ENCODE results near the gene UGT1A5. TPM values are rescaled to one million over a fixed set of nuclear protein-coding genes. Genes with fewer than 3 reads are reported as not detected.

UGT1A5 gene
- total and polyA plus RNA-seq, 4 donors = not detected

- no peak for DNase-seq (ENCODE audit: low read depth in 4 of 6, low spot score in 6 of 6)
- Histone ChIP-seq H3K4me1 (ENCODE audit: control insufficient read depth, insufficient read depth, low read length) (no peaks in the 10 kb centered on the region), H3K9me3 (ENCODE audit: control insufficient read depth, insufficient read depth, low read length) (no peaks in the 10 kb centered on the region), H3K27me3 (ENCODE audit: control insufficient read depth, insufficient read depth, low read length) (no peaks in the 10 kb centered on the region), H3K4me3 (ENCODE audit: low read depth, low read length) (no peak overlapping the region), H3K36me3 (ENCODE audit: control insufficient read depth, insufficient read depth, low read length) (no peaks in the 10 kb centered on the region), H3K27ac (ENCODE audit: low read depth, low read length) (no peak overlapping the region)
- 82% methylated on average over 5 of the region's 9 CpGs for WGBS (ENCODE audit: insufficient coverage)
Measured at GRCh38 chr2:233801357-233802131, 88.8 kb downstream of the UGT1A5 start.

- Histone ChIP-seq H3K27me3 (ENCODE audit: control insufficient read depth, insufficient read depth, low read length) (no peaks in the 10 kb centered on the region), H3K36me3 (ENCODE audit: control insufficient read depth, insufficient read depth, low read length) (no peaks in the 10 kb centered on the region), H3K4me3 (ENCODE audit: low read depth, low read length) (no peak overlapping the region), H3K27ac (ENCODE audit: low read depth, low read length) (no peak overlapping the region), H3K4me1 (ENCODE audit: control insufficient read depth, insufficient read depth, low read length) (no peaks in the 10 kb centered on the region), H3K9me3 (ENCODE audit: control insufficient read depth, insufficient read depth, low read length) (no peaks in the 10 kb centered on the region)
- WGBS (ENCODE audit: insufficient coverage) = 67% methylated on average over 1 of the region's 3 CpGs
- DNase-seq (ENCODE audit: low read depth in 4 of 6, low spot score in 6 of 6) = no peak
Measured at GRCh38 chr2:233802132-233802815, 89.6 kb downstream of the UGT1A5 start.

- Histone ChIP-seq H3K27me3 (ENCODE audit: control insufficient read depth, insufficient read depth, low read length) (no peaks in the 10 kb centered on the region), H3K27ac (ENCODE audit: low read depth, low read length) (no peak overlapping the region), H3K36me3 (ENCODE audit: control insufficient read depth, insufficient read depth, low read length) (no peaks in the 10 kb centered on the region), H3K4me1 (ENCODE audit: control insufficient read depth, insufficient read depth, low read length) (no peaks in the 10 kb centered on the region), H3K9me3 (ENCODE audit: control insufficient read depth, insufficient read depth, low read length) (no peaks in the 10 kb centered on the region), H3K4me3 (ENCODE audit: low read depth, low read length) (no peak overlapping the region)
- DNase-seq (ENCODE audit: low read depth in 4 of 6, low spot score in 6 of 6) = no peak
- 75% methylated on average over 2 of the region's 2 CpGs for WGBS (ENCODE audit: insufficient coverage)
Measured at GRCh38 chr2:233803292-233803911, 90.7 kb downstream of the UGT1A5 start.

- H3K9me3 ChIP-seq (ENCODE audit: control insufficient read depth, insufficient read depth, low read length) = no peaks in the 10 kb centered on the region
- 75% methylated on average over 8 of the region's 8 CpGs for WGBS (ENCODE audit: insufficient coverage)
- no peaks in the 10 kb centered on the region for H3K4me1 ChIP-seq (ENCODE audit: control insufficient read depth, insufficient read depth, low read length)
- H3K27me3 ChIP-seq (ENCODE audit: control insufficient read depth, insufficient read depth, low read length) = no peaks in the 10 kb centered on the region
- H3K36me3 ChIP-seq (ENCODE audit: control insufficient read depth, insufficient read depth, low read length) = no peaks in the 10 kb centered on the region
- H3K27ac ChIP-seq (ENCODE audit: low read depth, low read length) = no peak overlapping the region
- H3K4me3 ChIP-seq (ENCODE audit: low read depth, low read length) = no peak overlapping the region
- DNase-seq (ENCODE audit: low read depth in 4 of 6, low spot score in 6 of 6) = no peak
Measured at GRCh38 chr2:233803994-233804393, 91.3 kb downstream of the UGT1A5 start.

GRCh38 chr2:233807215-233807865, 94.6 kb downstream of the UGT1A5 start:
- H3K9me3 ChIP-seq (ENCODE audit: control insufficient read depth, insufficient read depth, low read length) = no peaks in the 10 kb centered on the region
- H3K4me3 ChIP-seq (ENCODE audit: low read depth, low read length) = no peak overlapping the region
- no peaks in the 10 kb centered on the region for H3K36me3 ChIP-seq (ENCODE audit: control insufficient read depth, insufficient read depth, low read length)
- 90% methylated on average over 10 of the region's 12 CpGs for WGBS (ENCODE audit: insufficient coverage)
- no peaks in the 10 kb centered on the region for H3K27me3 ChIP-seq (ENCODE audit: control insufficient read depth, insufficient read depth, low read length)
- no peaks in the 10 kb centered on the region for H3K4me1 ChIP-seq (ENCODE audit: control insufficient read depth, insufficient read depth, low read length)
- no peak overlapping the region for H3K27ac ChIP-seq (ENCODE audit: low read depth, low read length)
- DNase-seq (ENCODE audit: low read depth in 4 of 6, low spot score in 6 of 6) = no peak

GRCh38 chr2:233807966-233808935, 95.5 kb downstream of the UGT1A5 start:
- no peak for DNase-seq (ENCODE audit: low read depth in 4 of 6, low spot score in 6 of 6)
- 84% methylated on average over 10 of the region's 10 CpGs for WGBS (ENCODE audit: insufficient coverage)
- no peaks in the 10 kb centered on the region for H3K36me3 ChIP-seq (ENCODE audit: control insufficient read depth, insufficient read depth, low read length)
- H3K27me3 ChIP-seq (ENCODE audit: control insufficient read depth, insufficient read depth, low read length) = no peaks in the 10 kb centered on the region
- H3K9me3 ChIP-seq (ENCODE audit: control insufficient read depth, insufficient read depth, low read length) = no peaks in the 10 kb centered on the region
- H3K4me1 ChIP-seq (ENCODE audit: control insufficient read depth, insufficient read depth, low read length) = no peaks in the 10 kb centered on the region
- H3K4me3 ChIP-seq (ENCODE audit: low read depth, low read length) = no peak overlapping the region
- H3K27ac ChIP-seq (ENCODE audit: low read depth, low read length) = no peak overlapping the region

- H3K4me3 ChIP-seq (ENCODE audit: low read depth, low read length) = no peak overlapping the region
- no peak for DNase-seq (ENCODE audit: low read depth in 4 of 6, low spot score in 6 of 6)
- no peaks in the 10 kb centered on the region for H3K4me1 ChIP-seq (ENCODE audit: control insufficient read depth, insufficient read depth, low read length)
- H3K27me3 ChIP-seq (ENCODE audit: control insufficient read depth, insufficient read depth, low read length) = no peaks in the 10 kb centered on the region
- WGBS (ENCODE audit: insufficient coverage) = 89% methylated on average over 6 of the region's 6 CpGs
- H3K36me3 ChIP-seq (ENCODE audit: control insufficient read depth, insufficient read depth, low read length) = no peaks in the 10 kb centered on the region
- no peaks in the 10 kb centered on the region for H3K9me3 ChIP-seq (ENCODE audit: control insufficient read depth, insufficient read depth, low read length)
- no peak overlapping the region for H3K27ac ChIP-seq (ENCODE audit: low read depth, low read length)
Measured at GRCh38 chr2:233810385-233810784, 97.7 kb downstream of the UGT1A5 start.

GRCh38 chr2:233811087-233811486, 98.4 kb downstream of the UGT1A5 start:
- H3K9me3 ChIP-seq (ENCODE audit: control insufficient read depth, insufficient read depth, low read length) = no peaks in the 10 kb centered on the region
- DNase-seq (ENCODE audit: low read depth in 4 of 6, low spot score in 6 of 6) = no peak
- no peaks in the 10 kb centered on the region for H3K4me1 ChIP-seq (ENCODE audit: control insufficient read depth, insufficient read depth, low read length)
- H3K27ac ChIP-seq (ENCODE audit: low read depth, low read length) = no peak overlapping the region
- no peaks in the 10 kb centered on the region for H3K27me3 ChIP-seq (ENCODE audit: control insufficient read depth, insufficient read depth, low read length)
- 86% methylated on average over 4 of the region's 4 CpGs for WGBS (ENCODE audit: insufficient coverage)
- no peaks in the 10 kb centered on the region for H3K36me3 ChIP-seq (ENCODE audit: control insufficient read depth, insufficient read depth, low read length)
- H3K4me3 ChIP-seq (ENCODE audit: low read depth, low read length) = no peak overlapping the region

GRCh38 chr2:233811732-233812131, 99.0 kb downstream of the UGT1A5 start:
- Histone ChIP-seq H3K9me3 (ENCODE audit: control insufficient read depth, insufficient read depth, low read length) (no peaks in the 10 kb centered on the region), H3K4me1 (ENCODE audit: control insufficient read depth, insufficient read depth, low read length) (peaks cover 4% of the 10 kb centered on the region), H3K27ac (ENCODE audit: low read depth, low read length) (no peak overlapping the region), H3K27me3 (ENCODE audit: control insufficient read depth, insufficient read depth, low read length) (no peaks in the 10 kb centered on the region), H3K4me3 (ENCODE audit: low read depth, low read length) (no peak overlapping the region), H3K36me3 (ENCODE audit: control insufficient read depth, insufficient read depth, low read length) (no peaks in the 10 kb centered on the region)
- DNase-seq (ENCODE audit: low read depth in 4 of 6, low spot score in 6 of 6) = no peak
- 92% methylated on average over 3 of the region's 8 CpGs for WGBS (ENCODE audit: insufficient coverage)
